NK-92 (cell line): ENCODE measurements around the gene CDON.
"Not testable (repeated sequence)": the region's sequence is repeated elsewhere in the genome, so short reads cannot be mapped to it uniquely, and the experiment has no call there.

Source experiments
- DNase-seq: peaks from one replicate; lab custom pipeline; 2025; ENCODE audit not compliant: unreplicated experiment; lab: John Stamatoyannopoulos, UW

Gene CDON

GRCh38 chr11:125999234-125999880 is 63.3 kb downstream of the CDON start:
- DNase-seq, result no peak

GRCh38 chr11:125998267-125998666 is 64.4 kb downstream of the CDON start:
- DNase-seq, result no peak

GRCh38 chr11:125995313-125995712 is 67.4 kb downstream of the CDON start:
- no peak for DNase-seq

- DNase-seq, result no peak
Measured at GRCh38 chr11:125994509-125994908, 68.2 kb downstream of the CDON start.

GRCh38 chr11:125992893-125993292 is 69.8 kb downstream of the CDON start:
- no peak for DNase-seq

GRCh38 chr11:125990244-125990643 is 72.4 kb downstream of the CDON start:
- DNase-seq, result no peak

- no peak for DNase-seq
Measured at GRCh38 chr11:125987066-125987641, 75.5 kb downstream of the CDON start.

- DNase-seq, result not testable (repeated sequence)
Measured at GRCh38 chr11:125985956-125986355, 76.7 kb downstream of the CDON start.

- no peak for DNase-seq
Measured at GRCh38 chr11:125982348-125982730, 80.3 kb downstream of the CDON start.

GRCh38 chr11:125980436-125980835 is 82.2 kb downstream of the CDON start:
- DNase-seq, result no peak

- DNase-seq, result no peak
Measured at GRCh38 chr11:125979511-125979910, 83.2 kb downstream of the CDON start.

GRCh38 chr11:125978778-125979407 is 83.8 kb downstream of the CDON start:
- no peak for DNase-seq

GRCh38 chr11:125978181-125978716 is 84.4 kb downstream of the CDON start:
- no peak for DNase-seq

- no peak for DNase-seq
Measured at GRCh38 chr11:125977333-125977732, 85.3 kb downstream of the CDON start.

GRCh38 chr11:125976156-125976555 is 86.5 kb downstream of the CDON start:
- DNase-seq, result no peak

GRCh38 chr11:125975634-125976033 is 87.0 kb downstream of the CDON start:
- no peak for DNase-seq

GRCh38 chr11:125974284-125974683 is 88.4 kb downstream of the CDON start:
- DNase-seq, result no peak

GRCh38 chr11:125971618-125972017 is 91.0 kb downstream of the CDON start:
- DNase-seq, result no peak

GRCh38 chr11:125968354-125968753 is 94.3 kb downstream of the CDON start:
- DNase-seq, result no peak

GRCh38 chr11:125967515-125967914 is 95.2 kb downstream of the CDON start:
- DNase-seq, result no peak

GRCh38 chr11:125960771-125961170 is 101.9 kb downstream of the CDON start:
- no peak for DNase-seq

- DNase-seq, result no peak
Measured at GRCh38 chr11:125959931-125960330, 102.7 kb downstream of the CDON start.
